Measurements from ENCODE around the gene TRMT61A. TPM values are rescaled to one million over a fixed set of nuclear protein-coding genes. Genes with fewer than 3 reads are reported as not detected.

Gene TRMT61A
- 4.7 TPM for total RNA-seq

DNA sequence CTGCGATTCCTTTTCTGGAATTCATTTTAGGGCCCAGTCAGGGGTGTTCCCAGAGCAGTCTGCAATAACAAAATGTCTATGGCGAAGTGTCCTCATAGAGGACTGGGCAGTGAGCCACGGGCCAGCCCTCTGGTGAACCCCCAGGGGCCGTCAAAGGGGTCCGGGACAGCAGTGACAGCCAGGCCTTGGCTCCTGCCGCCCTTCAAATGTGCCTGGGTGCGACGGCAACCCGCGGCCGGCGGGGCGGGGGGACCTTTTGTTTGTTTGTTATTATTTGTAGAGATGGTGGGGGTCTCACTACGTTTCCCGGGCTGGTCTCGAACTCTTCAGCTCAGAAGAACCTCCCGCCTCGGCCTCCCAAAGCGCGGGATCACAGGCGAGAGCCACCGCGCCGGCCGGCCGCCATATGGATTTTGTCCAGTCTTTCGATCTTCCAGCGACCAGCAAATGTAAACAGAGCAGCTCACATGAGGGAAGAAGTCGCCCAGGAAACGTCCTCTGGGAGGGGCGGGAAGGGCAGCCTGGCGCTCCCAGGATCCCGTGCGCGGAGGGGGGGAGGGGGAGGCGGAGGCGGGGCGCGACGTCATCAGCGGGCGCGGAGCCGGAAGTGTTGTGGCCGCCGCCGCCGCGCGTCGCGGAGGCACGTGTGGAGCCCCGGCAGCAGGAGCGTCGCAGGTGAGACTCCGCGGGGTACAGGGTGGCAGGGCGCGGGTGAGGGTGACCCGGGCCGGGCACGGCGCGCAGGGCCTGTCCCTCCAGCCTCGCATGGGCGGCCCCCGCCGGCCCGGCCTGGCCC lies at the start of gene TRMT61A:
Gene TRMT61A (plus strand): TSS at position 610 of the 796 bp plus-strand sequence. CDS start 783 bp downstream, outside the sequence.
- peaks cover 5 to 22% (median 16%) of the 10 kb centered on the region in 3 donors for H3K36me3 ChIP-seq (ENCODE audit: control insufficient read depth in 3 of 3, insufficient read depth in 3 of 3, low read length in 3 of 3)
- peak within 1 kb of the TSS; percentile 83 to 90 (median 86) for H3K9ac ChIP-seq (ENCODE audit: low read depth in 1 of 3, low read length in 3 of 3)
- peak within 1 kb of the TSS; percentile 83 to 93 (median 89) for H3K4me3 ChIP-seq (ENCODE audit: low read length in 3 of 3)
- H3K9me3 ChIP-seq (ENCODE audit: control insufficient read depth in 3 of 3, low read length in 3 of 3): no peaks in the 10 kb centered on the region
- H3K27me3 ChIP-seq (ENCODE audit: control insufficient read depth in 3 of 3, insufficient read depth in 3 of 3, low read length in 3 of 3): peaks cover 0 to 1% (median 0%) of the 10 kb centered on the region in 3 donors
- peaks cover 35 to 39% (median 37%) of the 10 kb centered on the region in 3 donors for H3K4me1 ChIP-seq (ENCODE audit: control insufficient read depth in 3 of 3, insufficient read depth in 3 of 3, low read length in 3 of 3)
- H3K27ac ChIP-seq (ENCODE audit: low read depth, low read length): peak within 1 kb of the TSS; percentile 92

DNA sequence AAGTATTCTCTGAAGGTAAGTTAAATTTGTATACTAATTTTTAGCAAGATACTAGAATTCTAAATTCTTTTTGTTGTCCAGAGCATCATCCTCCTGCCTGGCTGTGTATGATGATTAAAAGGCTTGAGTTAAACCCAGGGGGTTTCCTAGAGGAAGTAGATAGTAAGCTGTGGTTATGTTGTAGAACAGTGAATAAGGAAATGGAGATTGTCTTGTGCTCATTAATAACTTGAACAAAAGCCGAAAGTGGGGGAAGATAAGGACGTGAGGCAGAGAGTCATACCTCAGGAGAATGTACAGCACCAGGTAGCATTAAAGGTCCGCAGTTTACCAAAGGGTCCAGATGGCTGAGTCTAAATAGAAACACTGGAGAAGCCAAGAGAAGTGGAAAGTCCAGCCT lies 48.4 kb upstream of the TRMT61A start:
- H3K4me3 ChIP-seq (ENCODE audit: low read length in 3 of 3): no peak overlapping the region
- H3K27ac ChIP-seq (ENCODE audit: low read depth, low read length): no peak overlapping the region
- no peak overlapping the region for H3K9ac ChIP-seq (ENCODE audit: low read depth in 1 of 3, low read length in 3 of 3)
- H3K36me3 ChIP-seq (ENCODE audit: control insufficient read depth in 3 of 3, insufficient read depth in 3 of 3, low read length in 3 of 3): peaks cover 22 to 38% (median 37%) of the 10 kb centered on the region in 3 donors
- H3K9me3 ChIP-seq (ENCODE audit: control insufficient read depth in 3 of 3, low read length in 3 of 3): no peaks in the 10 kb centered on the region
- H3K4me1 ChIP-seq (ENCODE audit: control insufficient read depth in 3 of 3, insufficient read depth in 3 of 3, low read length in 3 of 3): no peaks in the 10 kb centered on the region
- no peaks in the 10 kb centered on the region for H3K27me3 ChIP-seq (ENCODE audit: control insufficient read depth in 3 of 3, insufficient read depth in 3 of 3, low read length in 3 of 3)

DNA sequence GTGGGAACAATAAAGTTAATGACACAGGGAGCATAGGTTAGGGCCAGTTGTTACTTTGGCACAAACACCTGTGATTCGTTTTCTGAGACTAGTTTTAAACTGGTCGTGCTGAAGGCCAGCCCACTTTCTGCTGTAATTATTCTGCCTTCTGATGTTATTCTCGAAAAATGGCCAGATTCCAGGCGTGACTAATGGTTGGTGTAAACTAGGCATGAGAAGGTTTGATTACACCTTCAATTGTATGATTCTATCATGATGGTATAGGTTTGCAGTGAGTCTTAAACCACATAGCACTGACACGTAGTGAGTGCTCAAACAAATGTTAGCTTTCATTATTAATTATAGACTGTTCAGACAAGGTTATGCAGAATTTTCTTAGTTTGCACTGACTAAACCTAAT lies 45.4 kb upstream of the TRMT61A start:
- Histone ChIP-seq H3K27ac (ENCODE audit: low read depth, low read length) (no peak overlapping the region), H3K36me3 (ENCODE audit: control insufficient read depth in 3 of 3, insufficient read depth in 3 of 3, low read length in 3 of 3) (peaks cover 15 to 23% (median 16%) of the 10 kb centered on the region in 3 donors)

DNA sequence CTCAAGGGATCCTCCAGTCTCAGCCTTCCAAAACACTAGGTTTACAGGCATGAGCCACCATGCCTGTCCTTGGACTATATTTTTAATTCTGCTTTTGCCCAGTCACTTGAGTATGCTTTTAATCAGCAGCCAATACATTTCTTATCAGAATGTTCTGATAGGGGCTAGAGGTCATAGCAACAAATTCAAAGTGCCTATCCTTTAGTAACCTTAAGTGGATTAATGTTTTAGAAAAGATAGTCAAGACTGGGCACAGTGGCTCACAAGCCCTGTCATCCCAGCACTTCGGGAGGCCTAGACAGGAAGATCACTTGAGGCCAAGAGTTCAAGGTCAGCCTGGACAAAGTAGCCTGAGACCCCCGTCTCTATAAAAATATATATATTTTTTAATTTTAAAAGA lies 43.5 kb upstream of the TRMT61A start:
- H3K4me3 ChIP-seq (ENCODE audit: low read length in 3 of 3): no peak overlapping the region
- peaks cover 17 to 26% (median 23%) of the 10 kb centered on the region in 3 donors for H3K4me1 ChIP-seq (ENCODE audit: control insufficient read depth in 3 of 3, insufficient read depth in 3 of 3, low read length in 3 of 3)
- H3K36me3 ChIP-seq (ENCODE audit: control insufficient read depth in 3 of 3, insufficient read depth in 3 of 3, low read length in 3 of 3): peaks cover 11 to 16% (median 12%) of the 10 kb centered on the region in 3 donors
- no peaks in the 10 kb centered on the region for H3K9me3 ChIP-seq (ENCODE audit: control insufficient read depth in 3 of 3, low read length in 3 of 3)
- no peak overlapping the region for H3K27ac ChIP-seq (ENCODE audit: low read depth, low read length)
- no peaks in the 10 kb centered on the region for H3K27me3 ChIP-seq (ENCODE audit: control insufficient read depth in 3 of 3, insufficient read depth in 3 of 3, low read length in 3 of 3)
- no peak overlapping the region for H3K9ac ChIP-seq (ENCODE audit: low read depth in 1 of 3, low read length in 3 of 3)

More for the DNA sequence above, 45.4 kb upstream of the TRMT61A start:
- no peaks in the 10 kb centered on the region for H3K27me3 ChIP-seq (ENCODE audit: control insufficient read depth in 3 of 3, insufficient read depth in 3 of 3, low read length in 3 of 3)
- H3K4me3 ChIP-seq (ENCODE audit: low read length in 3 of 3): no peak overlapping the region
- H3K9me3 ChIP-seq (ENCODE audit: control insufficient read depth in 3 of 3, low read length in 3 of 3): no peaks in the 10 kb centered on the region
- H3K4me1 ChIP-seq (ENCODE audit: control insufficient read depth in 3 of 3, insufficient read depth in 3 of 3, low read length in 3 of 3): peaks cover 8 to 10% (median 9%) of the 10 kb centered on the region in 3 donors
- H3K9ac ChIP-seq (ENCODE audit: low read depth in 1 of 3, low read length in 3 of 3): no peak overlapping the region

DNA sequence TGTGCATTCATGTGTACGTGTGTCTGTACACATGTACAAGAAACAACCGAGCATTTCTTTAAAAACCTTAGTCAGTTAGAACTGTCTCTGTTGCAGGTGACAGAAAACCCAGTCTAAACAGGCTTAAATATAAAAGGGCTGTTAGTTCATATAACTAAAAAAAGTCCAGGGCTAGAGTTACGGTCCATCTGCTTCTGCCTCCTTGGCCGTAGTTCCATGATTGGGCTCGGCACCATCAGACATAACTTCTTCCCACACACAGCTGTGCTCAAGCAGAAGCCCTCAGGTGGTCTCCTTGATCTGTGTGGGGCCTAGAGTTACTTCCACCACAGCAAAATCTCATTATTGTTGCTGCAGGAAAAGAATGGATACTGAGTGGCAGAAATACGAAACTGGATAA lies 40.9 kb upstream of the TRMT61A start:
- Histone ChIP-seq H3K36me3 (ENCODE audit: control insufficient read depth in 3 of 3, insufficient read depth in 3 of 3, low read length in 3 of 3) (peaks cover 8 to 18% (median 15%) of the 10 kb centered on the region in 3 donors), H3K27me3 (ENCODE audit: control insufficient read depth in 3 of 3, insufficient read depth in 3 of 3, low read length in 3 of 3) (no peaks in the 10 kb centered on the region), H3K27ac (ENCODE audit: low read depth, low read length) (peak overlapping the region; percentile 86), H3K9me3 (ENCODE audit: control insufficient read depth in 3 of 3, low read length in 3 of 3) (no peaks in the 10 kb centered on the region), H3K4me1 (ENCODE audit: control insufficient read depth in 3 of 3, insufficient read depth in 3 of 3, low read length in 3 of 3) (peaks cover 21 to 31% (median 26%) of the 10 kb centered on the region in 3 donors), H3K9ac (ENCODE audit: low read depth in 1 of 3, low read length in 3 of 3) (peak overlapping the region in 2 of 3 donors; percentile 20 to 42), H3K4me3 (ENCODE audit: low read length in 3 of 3) (no peak overlapping the region)

DNA sequence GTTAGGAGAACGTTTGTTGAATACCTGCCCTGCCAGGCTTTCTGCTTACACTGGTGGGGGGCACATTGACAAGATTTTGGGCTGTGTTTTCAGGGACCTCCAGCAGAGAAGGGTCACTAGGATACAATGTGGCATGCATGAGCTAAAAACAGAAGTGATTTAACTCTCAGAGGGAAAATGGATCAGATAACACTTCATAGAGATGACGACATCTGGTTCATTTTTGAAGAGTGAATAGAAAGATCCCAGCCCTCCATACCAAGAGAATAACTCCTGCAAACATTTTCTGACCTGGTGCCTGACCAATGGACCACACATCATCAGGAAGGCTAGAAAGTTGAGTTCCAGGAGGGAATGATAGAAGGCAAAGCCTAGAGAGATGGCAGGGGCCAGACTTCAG lies 40.0 kb upstream of the TRMT61A start:
- Histone ChIP-seq H3K36me3 (ENCODE audit: control insufficient read depth in 3 of 3, insufficient read depth in 3 of 3, low read length in 3 of 3) (peaks cover 8 to 15% (median 15%) of the 10 kb centered on the region in 3 donors), H3K9ac (ENCODE audit: low read depth in 1 of 3, low read length in 3 of 3) (peak overlapping the region; percentile 18 to 64 (median 34)), H3K27ac (ENCODE audit: low read depth, low read length) (peak overlapping the region; percentile 86)

DNA sequence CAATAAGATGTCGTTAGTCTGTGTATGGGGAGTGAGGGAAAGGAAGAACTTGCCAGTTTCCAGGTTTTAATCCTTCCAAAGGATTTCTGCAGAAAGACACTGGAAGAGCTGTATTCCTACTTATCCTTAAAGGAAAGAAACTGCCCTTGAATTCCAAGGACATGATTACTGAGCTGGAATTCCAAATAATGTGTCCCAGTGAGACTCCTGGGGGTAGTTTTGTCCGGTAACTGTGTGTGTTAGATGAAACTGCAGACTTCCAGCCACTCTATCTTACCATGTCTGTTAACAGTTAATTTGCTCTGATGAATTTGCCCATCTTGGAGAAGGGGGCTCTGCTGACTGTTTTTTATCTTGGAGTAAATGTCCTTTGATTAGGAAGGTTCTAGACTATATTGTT lies 39.4 kb upstream of the TRMT61A start:
- H3K9ac ChIP-seq (ENCODE audit: low read depth in 1 of 3, low read length in 3 of 3): peak overlapping the region in 1 of 3 donors; percentile 18
- H3K27me3 ChIP-seq (ENCODE audit: control insufficient read depth in 3 of 3, insufficient read depth in 3 of 3, low read length in 3 of 3): no peaks in the 10 kb centered on the region
- H3K36me3 ChIP-seq (ENCODE audit: control insufficient read depth in 3 of 3, insufficient read depth in 3 of 3, low read length in 3 of 3): peaks cover 9 to 15% (median 15%) of the 10 kb centered on the region in 3 donors

More for the DNA sequence above, 40.0 kb upstream of the TRMT61A start:
- Histone ChIP-seq H3K27me3 (ENCODE audit: control insufficient read depth in 3 of 3, insufficient read depth in 3 of 3, low read length in 3 of 3) (no peaks in the 10 kb centered on the region), H3K4me1 (ENCODE audit: control insufficient read depth in 3 of 3, insufficient read depth in 3 of 3, low read length in 3 of 3) (peaks cover 21 to 31% (median 26%) of the 10 kb centered on the region in 3 donors), H3K4me3 (ENCODE audit: low read length in 3 of 3) (peak overlapping the region in 1 of 3 donors; percentile 22), H3K9me3 (ENCODE audit: control insufficient read depth in 3 of 3, low read length in 3 of 3) (no peaks in the 10 kb centered on the region)

DNA sequence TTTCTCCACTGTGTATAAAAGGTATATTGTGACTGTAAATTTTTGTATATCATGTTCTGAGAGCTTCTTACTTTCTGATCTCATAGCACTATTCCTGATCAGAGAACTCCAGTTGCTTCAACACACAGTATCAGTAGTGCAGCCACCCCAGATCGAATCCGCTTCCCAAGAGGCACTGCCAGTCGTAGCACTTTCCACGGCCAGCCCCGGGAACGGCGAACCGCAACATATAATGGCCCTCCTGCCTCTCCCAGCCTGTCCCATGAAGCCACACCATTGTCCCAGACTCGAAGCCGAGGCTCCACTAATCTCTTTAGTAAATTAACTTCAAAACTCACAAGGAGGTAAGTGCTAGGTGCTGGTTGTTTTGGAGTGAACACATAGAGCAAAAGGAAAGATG lies 37.3 kb upstream of the TRMT61A start:
- Histone ChIP-seq H3K36me3 (ENCODE audit: control insufficient read depth in 3 of 3, insufficient read depth in 3 of 3, low read length in 3 of 3) (peaks cover 16 to 24% (median 20%) of the 10 kb centered on the region in 3 donors), H3K27me3 (ENCODE audit: control insufficient read depth in 3 of 3, insufficient read depth in 3 of 3, low read length in 3 of 3) (no peaks in the 10 kb centered on the region), H3K4me3 (ENCODE audit: low read length in 3 of 3) (no peak overlapping the region), H3K27ac (ENCODE audit: low read depth, low read length) (peak overlapping the region; percentile 27), H3K9ac (ENCODE audit: low read depth in 1 of 3, low read length in 3 of 3) (peak overlapping the region in 1 of 3 donors; percentile 17), H3K9me3 (ENCODE audit: control insufficient read depth in 3 of 3, low read length in 3 of 3) (no peaks in the 10 kb centered on the region), H3K4me1 (ENCODE audit: control insufficient read depth in 3 of 3, insufficient read depth in 3 of 3, low read length in 3 of 3) (peaks cover 25 to 44% (median 37%) of the 10 kb centered on the region in 3 donors)

More for the DNA sequence above, 39.4 kb upstream of the TRMT61A start:
- Histone ChIP-seq H3K27ac (ENCODE audit: low read depth, low read length) (peak overlapping the region; percentile 86), H3K4me1 (ENCODE audit: control insufficient read depth in 3 of 3, insufficient read depth in 3 of 3, low read length in 3 of 3) (peaks cover 21 to 31% (median 26%) of the 10 kb centered on the region in 3 donors), H3K9me3 (ENCODE audit: control insufficient read depth in 3 of 3, low read length in 3 of 3) (no peaks in the 10 kb centered on the region), H3K4me3 (ENCODE audit: low read length in 3 of 3) (no peak overlapping the region)

DNA sequence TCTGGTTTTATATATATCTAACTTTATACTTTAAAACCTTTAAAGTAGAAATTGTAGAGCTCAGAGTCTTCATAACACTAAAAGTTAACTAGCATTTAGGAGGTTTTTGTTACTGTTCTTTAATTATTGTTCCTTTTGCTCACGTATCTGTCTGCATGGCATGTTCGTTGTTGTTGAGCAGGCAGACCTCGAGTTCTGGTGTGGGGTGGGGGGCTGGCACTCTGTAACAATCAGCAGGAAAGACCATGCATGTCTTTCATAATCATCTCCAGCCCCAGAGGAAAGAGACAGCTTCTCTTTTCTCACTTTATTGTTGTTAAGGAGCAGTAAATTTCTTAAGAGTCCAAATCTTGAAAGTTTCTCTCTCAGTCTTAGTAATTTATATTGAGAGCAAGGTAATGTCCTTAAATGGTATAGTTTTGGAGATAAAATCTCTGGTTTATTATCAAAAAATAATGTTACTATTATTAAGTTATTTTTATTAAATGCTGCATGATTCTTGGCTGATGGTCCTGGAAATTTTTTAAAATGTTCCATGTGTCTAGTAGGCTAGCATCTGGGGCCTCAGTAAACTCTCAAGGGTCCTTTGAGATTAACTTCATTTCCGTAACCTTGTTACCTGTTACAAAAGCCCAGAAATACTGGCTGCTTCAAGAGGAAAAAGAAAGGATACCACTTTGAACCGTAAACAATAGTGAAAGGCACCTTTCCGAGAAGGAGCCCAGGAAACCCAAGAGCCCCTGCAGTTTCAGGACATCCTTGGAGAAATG lies 36.7 kb upstream of the TRMT61A start:
- no peak overlapping the region for H3K4me3 ChIP-seq (ENCODE audit: low read length in 3 of 3)
- peaks cover 25 to 43% (median 35%) of the 10 kb centered on the region in 3 donors for H3K4me1 ChIP-seq (ENCODE audit: control insufficient read depth in 3 of 3, insufficient read depth in 3 of 3, low read length in 3 of 3)
- no peak overlapping the region for H3K9ac ChIP-seq (ENCODE audit: low read depth in 1 of 3, low read length in 3 of 3)
- H3K36me3 ChIP-seq (ENCODE audit: control insufficient read depth in 3 of 3, insufficient read depth in 3 of 3, low read length in 3 of 3): peaks cover 16 to 26% (median 20%) of the 10 kb centered on the region in 3 donors
- H3K27me3 ChIP-seq (ENCODE audit: control insufficient read depth in 3 of 3, insufficient read depth in 3 of 3, low read length in 3 of 3): no peaks in the 10 kb centered on the region
- no peaks in the 10 kb centered on the region for H3K9me3 ChIP-seq (ENCODE audit: control insufficient read depth in 3 of 3, low read length in 3 of 3)
- H3K27ac ChIP-seq (ENCODE audit: low read depth, low read length): no peak overlapping the region
